SK-N-SH treated with all-trans-retinoic acid at 6 μM for 48 hours (cell line): ENCODE data around the gene GET4.

Experiments used
- ESRRG ChIP-seq: fragments of 250-450 bp; sonication (Bioruptor Pico); IDR thresholded peaks from 2 replicates; pipeline ENCODE4 v1.6.1; 2021; ENCODE audit warnings: mild to moderate bottlenecking
- RARB ChIP-seq: fragments of 250-450 bp; sonication (Bioruptor Pico); IDR thresholded peaks from 2 replicates; pipeline ENCODE4 v1.8.0; 2021; ENCODE audit warnings: mild to moderate bottlenecking, moderate library complexity
- SNAI2 ChIP-seq: fragments of 250-450 bp; sonication (Bioruptor Pico); IDR thresholded peaks from 2 replicates; pipeline ENCODE4 v1.5.0; 2020; ENCODE audit warnings: mild to moderate bottlenecking, moderate library complexity
- ZFP3 ChIP-seq: fragments of 250-450 bp; sonication (Bioruptor Pico); IDR thresholded peaks from 2 replicates; pipeline ENCODE4 v1.5.0; 2020; ENCODE audit warnings: mild to moderate bottlenecking, moderate library complexity
- TF ChIP-seq, protein P1 (sequence below): fragments of 250-450 bp; sonication (Bioruptor Pico); IDR thresholded peaks from 2 replicates; pipeline ENCODE4 v1.5.0; 2020; ENCODE audit warnings: mild to moderate bottlenecking, moderate library complexity
- TF ChIP-seq, protein P2 (sequence below): fragments of 250-450 bp; sonication (Bioruptor Pico); IDR thresholded peaks from 2 replicates; pipeline ENCODE4 v1.8.0; 2021; ENCODE audit warnings: low read depth, mild to moderate bottlenecking, moderate library complexity, borderline replicate concordance
- TF ChIP-seq, protein P3 (sequence below): fragments of 250-450 bp; sonication (Bioruptor Pico); IDR thresholded peaks from 2 replicates; pipeline ENCODE4 v1.5.1; 2020; ENCODE audit warnings: low read depth, mild to moderate bottlenecking, moderate library complexity

DNA sequence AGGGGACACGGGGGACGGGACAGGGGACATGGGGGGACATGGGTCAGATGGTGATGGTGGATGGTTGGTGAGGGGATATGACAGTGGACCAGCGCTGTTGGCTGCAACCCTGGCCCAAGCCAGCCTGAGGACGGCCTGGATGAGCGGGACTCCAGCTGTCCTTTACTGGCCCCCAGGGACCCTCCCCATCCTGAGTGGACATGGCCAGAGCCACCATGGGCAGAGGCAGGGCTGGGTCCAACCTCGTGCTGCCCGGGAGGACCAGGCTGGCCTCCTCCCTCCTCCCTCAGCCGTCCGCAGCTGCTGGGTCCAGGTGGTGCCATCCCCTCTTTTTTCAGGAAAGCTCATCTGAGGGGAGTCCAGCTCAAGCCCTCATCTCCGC lies 30.4 kb downstream of the GET4 start:
- TF ChIP-seq ZFP3 (CRISPR knock-in tag) (no peak), SNAI2 (CRISPR knock-in tag) (no peak), RARB (CRISPR knock-in tag) (no peak), ESRRG (CRISPR knock-in tag) (no peak)
- TF ChIP-seq, protein P1, sequence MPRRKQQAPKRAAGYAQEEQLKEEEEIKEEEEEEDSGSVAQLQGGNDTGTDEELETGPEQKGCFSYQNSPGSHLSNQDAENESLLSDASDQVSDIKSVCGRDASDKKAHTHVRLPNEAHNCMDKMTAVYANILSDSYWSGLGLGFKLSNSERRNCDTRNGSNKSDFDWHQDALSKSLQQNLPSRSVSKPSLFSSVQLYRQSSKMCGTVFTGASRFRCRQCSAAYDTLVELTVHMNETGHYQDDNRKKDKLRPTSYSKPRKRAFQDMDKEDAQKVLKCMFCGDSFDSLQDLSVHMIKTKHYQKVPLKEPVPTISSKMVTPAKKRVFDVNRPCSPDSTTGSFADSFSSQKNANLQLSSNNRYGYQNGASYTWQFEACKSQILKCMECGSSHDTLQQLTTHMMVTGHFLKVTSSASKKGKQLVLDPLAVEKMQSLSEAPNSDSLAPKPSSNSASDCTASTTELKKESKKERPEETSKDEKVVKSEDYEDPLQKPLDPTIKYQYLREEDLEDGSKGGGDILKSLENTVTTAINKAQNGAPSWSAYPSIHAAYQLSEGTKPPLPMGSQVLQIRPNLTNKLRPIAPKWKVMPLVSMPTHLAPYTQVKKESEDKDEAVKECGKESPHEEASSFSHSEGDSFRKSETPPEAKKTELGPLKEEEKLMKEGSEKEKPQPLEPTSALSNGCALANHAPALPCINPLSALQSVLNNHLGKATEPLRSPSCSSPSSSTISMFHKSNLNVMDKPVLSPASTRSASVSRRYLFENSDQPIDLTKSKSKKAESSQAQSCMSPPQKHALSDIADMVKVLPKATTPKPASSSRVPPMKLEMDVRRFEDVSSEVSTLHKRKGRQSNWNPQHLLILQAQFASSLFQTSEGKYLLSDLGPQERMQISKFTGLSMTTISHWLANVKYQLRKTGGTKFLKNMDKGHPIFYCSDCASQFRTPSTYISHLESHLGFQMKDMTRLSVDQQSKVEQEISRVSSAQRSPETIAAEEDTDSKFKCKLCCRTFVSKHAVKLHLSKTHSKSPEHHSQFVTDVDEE (CRISPR knock-in tag), result no peak
- TF ChIP-seq, protein P2, sequence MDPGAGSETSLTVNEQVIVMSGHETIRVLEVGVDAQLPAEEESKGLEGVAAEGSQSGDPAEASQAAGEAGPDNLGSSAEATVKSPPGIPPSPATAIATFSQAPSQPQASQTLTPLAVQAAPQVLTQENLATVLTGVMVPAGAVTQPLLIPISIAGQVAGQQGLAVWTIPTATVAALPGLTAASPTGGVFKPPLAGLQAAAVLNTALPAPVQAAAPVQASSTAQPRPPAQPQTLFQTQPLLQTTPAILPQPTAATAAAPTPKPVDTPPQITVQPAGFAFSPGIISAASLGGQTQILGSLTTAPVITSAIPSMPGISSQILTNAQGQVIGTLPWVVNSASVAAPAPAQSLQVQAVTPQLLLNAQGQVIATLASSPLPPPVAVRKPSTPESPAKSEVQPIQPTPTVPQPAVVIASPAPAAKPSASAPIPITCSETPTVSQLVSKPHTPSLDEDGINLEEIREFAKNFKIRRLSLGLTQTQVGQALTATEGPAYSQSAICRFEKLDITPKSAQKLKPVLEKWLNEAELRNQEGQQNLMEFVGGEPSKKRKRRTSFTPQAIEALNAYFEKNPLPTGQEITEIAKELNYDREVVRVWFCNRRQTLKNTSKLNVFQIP (CRISPR knock-in tag), result no peak
- TF ChIP-seq, protein P3, sequence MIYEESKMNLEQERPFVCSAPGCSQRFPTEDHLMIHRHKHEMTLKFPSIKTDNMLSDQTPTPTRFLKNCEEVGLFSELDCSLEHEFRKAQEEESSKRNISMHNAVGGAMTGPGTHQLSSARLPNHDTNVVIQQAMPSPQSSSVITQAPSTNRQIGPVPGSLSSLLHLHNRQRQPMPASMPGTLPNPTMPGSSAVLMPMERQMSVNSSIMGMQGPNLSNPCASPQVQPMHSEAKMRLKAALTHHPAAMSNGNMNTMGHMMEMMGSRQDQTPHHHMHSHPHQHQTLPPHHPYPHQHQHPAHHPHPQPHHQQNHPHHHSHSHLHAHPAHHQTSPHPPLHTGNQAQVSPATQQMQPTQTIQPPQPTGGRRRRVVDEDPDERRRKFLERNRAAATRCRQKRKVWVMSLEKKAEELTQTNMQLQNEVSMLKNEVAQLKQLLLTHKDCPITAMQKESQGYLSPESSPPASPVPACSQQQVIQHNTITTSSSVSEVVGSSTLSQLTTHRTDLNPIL (CRISPR knock-in tag), result no peak
